ENCODE data around the gene SPAAR.

Gene SPAAR

GRCh38 chr9:35923598-35923926 is 14.3 kb downstream of the SPAAR start:
- Histone ChIP-seq H3K9me3 (ENCODE audit: insufficient read depth, low read length) (no peaks in the 10 kb centered on the region), H3K4me2 (ENCODE audit: low read depth, low read length, poor library complexity, severe bottlenecking) (no peak overlapping the region), H3K4me3 (ENCODE audit: insufficient read depth, low read length, poor library complexity, severe bottlenecking) (no peak overlapping the region), H3F3A (ENCODE audit: insufficient read depth) (no peaks in the 10 kb centered on the region), H3K27ac (ENCODE audit: low read depth, low read length) (no peak overlapping the region), H3K36me3 (ENCODE audit: low read length) (no peaks in the 10 kb centered on the region), H3K27me3 (ENCODE audit: low read length) (no peaks in the 10 kb centered on the region), H3K9ac (ENCODE audit: low read length) (no peak overlapping the region), H2AFZ (ENCODE audit: low read depth, low read length, severe bottlenecking) (no peak overlapping the region), H4K20me1 (ENCODE audit: low read depth, low read length) (no peaks in the 10 kb centered on the region), H3K9me2 (replicated peaks; ENCODE audit: insufficient read depth, low read length) (no peaks in the 10 kb centered on the region), H3K79me2 (ENCODE audit: insufficient read depth, low read length) (no peaks in the 10 kb centered on the region)
- no peak for TF ChIP-seq EZH2phosphoT487 (conservative IDR thresholded peaks at IDR 0.05; ENCODE audit: low read length)
- no peak for TF ChIP-seq CTCF (IDR thresholded peaks at IDR 0.05; ENCODE audit: insufficient read depth, low read length, poor library complexity, severe bottlenecking)

- no peak overlapping the region for H3K27ac ChIP-seq (ENCODE audit: low read depth, low read length)
- H4K20me1 ChIP-seq (ENCODE audit: low read depth, low read length): no peaks in the 10 kb centered on the region
- H3K9me2 ChIP-seq (replicated peaks; ENCODE audit: insufficient read depth, low read length): no peaks in the 10 kb centered on the region
- H3F3A ChIP-seq (ENCODE audit: insufficient read depth): no peaks in the 10 kb centered on the region
- no peak overlapping the region for H3K4me3 ChIP-seq (ENCODE audit: insufficient read depth, low read length, poor library complexity, severe bottlenecking)
- no peak for TF ChIP-seq CTCF (IDR thresholded peaks at IDR 0.05; ENCODE audit: insufficient read depth, low read length, poor library complexity, severe bottlenecking)
- no peak overlapping the region for H2AFZ ChIP-seq (ENCODE audit: low read depth, low read length, severe bottlenecking)
- H3K9me3 ChIP-seq (ENCODE audit: insufficient read depth, low read length): no peaks in the 10 kb centered on the region
- no peaks in the 10 kb centered on the region for H3K36me3 ChIP-seq (ENCODE audit: low read length)
- H3K9ac ChIP-seq (ENCODE audit: low read length): no peak overlapping the region
- no peaks in the 10 kb centered on the region for H3K27me3 ChIP-seq (ENCODE audit: low read length)
- no peaks in the 10 kb centered on the region for H3K79me2 ChIP-seq (ENCODE audit: insufficient read depth, low read length)
- no peak overlapping the region for H3K4me2 ChIP-seq (ENCODE audit: low read depth, low read length, poor library complexity, severe bottlenecking)
Measured at GRCh38 chr9:35923927-35924763, 14.9 kb downstream of the SPAAR start.

GRCh38 chr9:35928591-35929452 is 19.5 kb downstream of the SPAAR start:
- no peak overlapping the region for H3K27ac ChIP-seq (ENCODE audit: low read depth, low read length)
- H3K9ac ChIP-seq (ENCODE audit: low read length): no peak overlapping the region
- H3K79me2 ChIP-seq (ENCODE audit: insufficient read depth, low read length): no peaks in the 10 kb centered on the region
- no peak overlapping the region for H3K4me3 ChIP-seq (ENCODE audit: insufficient read depth, low read length, poor library complexity, severe bottlenecking)
- H3K36me3 ChIP-seq (ENCODE audit: low read length): no peaks in the 10 kb centered on the region
- H3F3A ChIP-seq (ENCODE audit: insufficient read depth): no peaks in the 10 kb centered on the region
- H2AFZ ChIP-seq (ENCODE audit: low read depth, low read length, severe bottlenecking): no peak overlapping the region
- H4K20me1 ChIP-seq (ENCODE audit: low read depth, low read length): no peaks in the 10 kb centered on the region
- no peak for TF ChIP-seq CTCF (IDR thresholded peaks at IDR 0.05; ENCODE audit: insufficient read depth, low read length, poor library complexity, severe bottlenecking)
- no peak for TF ChIP-seq EZH2phosphoT487 (conservative IDR thresholded peaks at IDR 0.05; ENCODE audit: low read length)
- no peaks in the 10 kb centered on the region for H3K9me3 ChIP-seq (ENCODE audit: insufficient read depth, low read length)
- no peak overlapping the region for H3K4me2 ChIP-seq (ENCODE audit: low read depth, low read length, poor library complexity, severe bottlenecking)
- no peaks in the 10 kb centered on the region for H3K27me3 ChIP-seq (ENCODE audit: low read length)
- no peaks in the 10 kb centered on the region for H3K9me2 ChIP-seq (replicated peaks; ENCODE audit: insufficient read depth, low read length)

All from SU-DHL-6 (cell line).